H9 (cell line): ENCODE measurements around the gene THSD7B. TPM values are rescaled to one million over a fixed set of nuclear protein-coding genes. Genes with fewer than 3 reads are reported as not detected.

Source experiments
- DNase-seq: peaks from one replicate; pipeline ENCODE4 v3.0.0-alpha.2; 2017
- H2AFZ ChIP-seq: one replicate; pipeline ENCODE4 v1.6.1; 2013; ENCODE audit warnings: mild to moderate bottlenecking, low read length, control low read depth, moderate library complexity
- H2AK5ac ChIP-seq: 2 replicates; pipeline ENCODE4 v1.6.1; 2013; ENCODE audit warnings: low read length, control low read depth, mixed read lengths; ENCODE audit not compliant: insufficient read length
- H2BK120ac ChIP-seq: one replicate; pipeline ENCODE4 v1.6.1; 2013; ENCODE audit warnings: low read depth, mild to moderate bottlenecking, low read length, control low read depth, inconsistent platforms; ENCODE audit not compliant: poor library complexity, severe bottlenecking
- H2BK12ac ChIP-seq: 2 replicates; pipeline ENCODE4 v1.6.1; 2013; ENCODE audit warnings: low read length, control low read depth, mixed read lengths, low read depth; ENCODE audit not compliant: insufficient read length
- H2BK15ac ChIP-seq: 2 replicates; pipeline ENCODE4 v1.6.1; 2013; ENCODE audit warnings: low read depth, low read length, control low read depth
- H2BK20ac ChIP-seq: one replicate; pipeline ENCODE4 v1.6.1; 2013; ENCODE audit warnings: low read depth, mild to moderate bottlenecking, low read length, control low read depth, inconsistent platforms; ENCODE audit not compliant: poor library complexity, severe bottlenecking
- H2BK5ac ChIP-seq: 2 replicates; pipeline ENCODE4 v1.6.1; 2013; ENCODE audit warnings: low read length, control low read depth, mixed read lengths; ENCODE audit not compliant: insufficient read length
- H3K14ac ChIP-seq: 2 replicates; pipeline ENCODE4 v1.6.1; 2013; ENCODE audit warnings: low read length, control low read depth; ENCODE audit not compliant: insufficient read depth
- H3K18ac ChIP-seq: 2 replicates; pipeline ENCODE4 v1.6.1; 2013; ENCODE audit warnings: low read depth, mild to moderate bottlenecking, mixed read lengths, low read length, control low read depth; ENCODE audit not compliant: insufficient read length
- H3K23ac ChIP-seq: 2 replicates; pipeline ENCODE4 v1.6.1; 2013; ENCODE audit warnings: low read length, control low read depth, mixed read lengths, low read depth; ENCODE audit not compliant: insufficient read length
- H3K23me2 ChIP-seq: 2 replicates; pipeline ENCODE4 v1.6.1; 2013; ENCODE audit warnings: low read depth, mild to moderate bottlenecking, mixed read lengths, low read length, control low read depth; ENCODE audit not compliant: insufficient read length, poor library complexity, severe bottlenecking
- H3K27ac ChIP-seq: 2 replicates; pipeline ENCODE4 v1.5.1; 2013; ENCODE audit warnings: low read length, control low read depth, mixed read lengths, low read depth; ENCODE audit not compliant: insufficient read length
- H3K27me3 ChIP-seq: 2 replicates; pipeline ENCODE4 v1.6.1; 2013; ENCODE audit warnings: low read length, control low read depth, inconsistent platforms; ENCODE audit not compliant: insufficient read depth
- H3K4ac ChIP-seq: 2 replicates; pipeline ENCODE4 v1.6.1; 2013; ENCODE audit warnings: low read depth, mild to moderate bottlenecking, control low read depth, inconsistent platforms, low read length, moderate library complexity
- H3K4me1 ChIP-seq: 2 replicates; pipeline ENCODE4 v1.6.1; 2013; ENCODE audit warnings: low read length, control low read depth, inconsistent platforms; ENCODE audit not compliant: insufficient read depth
- H3K4me2 ChIP-seq: 2 replicates; pipeline ENCODE4 v1.6.1; 2013; ENCODE audit warnings: low read length, control low read depth, mixed read lengths; ENCODE audit not compliant: insufficient read length, insufficient read depth
- H3K56ac ChIP-seq: 2 replicates; pipeline ENCODE4 v1.6.1; 2013; ENCODE audit warnings: low read depth, mild to moderate bottlenecking, mixed read lengths, low read length, control low read depth; ENCODE audit not compliant: insufficient read length
- H3K79me1 ChIP-seq: 2 replicates; pipeline ENCODE4 v1.6.1; 2013; ENCODE audit warnings: low read depth, mild to moderate bottlenecking, moderate library complexity, low read length, control low read depth, inconsistent platforms; ENCODE audit not compliant: insufficient read depth, poor library complexity, severe bottlenecking
- H3K79me2 ChIP-seq: 2 replicates; pipeline ENCODE4 v1.6.1; 2013; ENCODE audit warnings: low read length, control low read depth, inconsistent platforms; ENCODE audit not compliant: insufficient read depth
- H3K9ac ChIP-seq: 2 replicates; pipeline ENCODE4 v1.6.1; 2013; ENCODE audit warnings: low read length, control low read depth, mixed read lengths; ENCODE audit not compliant: insufficient read length; ENCODE audit errors: extremely low read depth
- H3K9me3 ChIP-seq: one replicate; pipeline ENCODE4 v1.6.1; 2013; ENCODE audit warnings: low read depth, low read length, inconsistent platforms; ENCODE audit not compliant: control insufficient read depth
- H3T11ph ChIP-seq: one replicate; pipeline ENCODE4 v1.6.1; 2013; ENCODE audit warnings: mild to moderate bottlenecking, low read length, control low read depth, inconsistent platforms
- H4K20me1 ChIP-seq: one replicate; pipeline ENCODE4 v1.6.1; 2013; ENCODE audit not compliant: control insufficient read depth, insufficient read length, insufficient read depth
- H4K5ac ChIP-seq: 2 replicates; pipeline ENCODE4 v1.6.1; 2013; ENCODE audit warnings: low read depth, mild to moderate bottlenecking, mixed read lengths, low read length, control low read depth; ENCODE audit not compliant: insufficient read length
- H4K8ac ChIP-seq: replicated peaks from 2 replicates; pipeline ENCODE4 v1.6.1; 2013; ENCODE audit warnings: low read length, control low read depth, mixed read lengths, low read depth; ENCODE audit not compliant: insufficient read length
- H4K91ac ChIP-seq: 2 replicates; pipeline ENCODE4 v1.6.1; 2013; ENCODE audit warnings: low read depth, mild to moderate bottlenecking, moderate library complexity, mixed read lengths, low read length, control low read depth; ENCODE audit not compliant: insufficient read length
- H3K27ac Mint-ChIP-seq, 3 experiments: 2 replicates in 2 of 3; 3 replicates in 1 of 3; pipeline ENCODE4 v1.8.0; 2020 to 2021; ENCODE audit warnings: mixed read lengths in 3 of 3, mild to moderate bottlenecking in 1 of 3, moderate library complexity in 1 of 3
- H3K27me3 Mint-ChIP-seq: 2 replicates; pipeline ENCODE4 v1.8.0; 2021; ENCODE audit warnings: low read depth, mild to moderate bottlenecking, moderate library complexity, mixed read lengths
- H3K36me3 Mint-ChIP-seq, 3 experiments: 2 replicates in 2 of 3; 3 replicates in 1 of 3; pipeline ENCODE4 v1.8.0; 2020 to 2021; ENCODE audit warnings: low read depth in 3 of 3, mixed read lengths in 3 of 3; ENCODE audit not compliant: insufficient read depth in 1 of 3
- H3K4me1 Mint-ChIP-seq, 2 experiments: 2 replicates each; pipeline ENCODE4 v1.8.0; 2020; ENCODE audit warnings: mixed read lengths in 2 of 2
- H3K4me3 Mint-ChIP-seq, 2 experiments: 2 replicates in 1 of 2; 3 replicates in 1 of 2; pipeline ENCODE4 v1.8.0; 2020 to 2021; ENCODE audit warnings: mild to moderate bottlenecking in 2 of 2, mixed read lengths in 2 of 2, moderate library complexity in 1 of 2
- H3K9me3 Mint-ChIP-seq, 2 experiments: 2 replicates in 1 of 2; 3 replicates in 1 of 2; pipeline ENCODE4 v1.8.0; 2020; ENCODE audit warnings: mild to moderate bottlenecking in 2 of 2, mixed read lengths in 2 of 2, moderate library complexity in 1 of 2
- WGBS: extraction: QIAGEN DNeasy Blood & Tissue Kit; methylation state at CpG from one replicate; pipeline ENCODE4 v1.1.7; 2013; ENCODE audit warnings: missing lambda C conversion rate, low lambda C conversion rate, mixed read lengths; ENCODE audit not compliant: insufficient read length; ENCODE audit errors: extremely low coverage; 5-methylcytosine and 5-hydroxymethylcytosine counted together
- total RNA-seq: library from RNA; stranded (reverse); gene quantifications from 2 replicates; pipeline ENCODE4 v1.2.1, GENCODE V29; 2021
- TF ChIP-seq, protein P1 (sequence below): fragments of 200-600 bp; sonication (generic); conservative IDR thresholded peaks from 3 replicates; pipeline ENCODE4 v1.8.0; 2021; ENCODE audit warnings: antibody characterized with exemption, mild to moderate bottlenecking

Gene THSD7B
- total RNA-seq, 1 experiment from 2014 or later: 0.85 TPM

DNA sequence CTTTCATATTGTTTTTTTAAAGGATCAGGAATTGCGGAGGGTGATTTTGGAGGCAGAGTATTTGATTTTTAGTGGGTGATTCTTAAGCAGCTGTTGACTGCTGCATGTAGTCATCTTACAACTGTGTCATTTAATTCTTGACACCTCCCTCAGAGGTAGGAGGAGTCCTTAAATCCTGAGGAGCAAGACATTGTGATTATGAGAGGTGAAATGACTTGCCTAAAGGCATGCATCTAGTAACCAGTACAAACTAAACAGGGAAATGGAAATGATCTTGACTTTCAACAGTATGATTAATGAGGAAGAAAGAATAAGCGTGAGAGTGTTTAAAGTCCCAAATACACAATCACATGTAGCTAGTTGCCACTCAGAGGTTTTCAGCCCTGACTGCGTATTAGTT, 440.7 kb downstream of the THSD7B start:
- no peak overlapping the region for H2BK120ac ChIP-seq
- H3K27ac ChIP-seq: no peak overlapping the region
- no peak overlapping the region for H3K14ac ChIP-seq
- H3K36me3 Mint-ChIP-seq: no peaks in the 10 kb centered on the region
- H4K8ac ChIP-seq: no peak overlapping the region
- H3K18ac ChIP-seq: no peak overlapping the region
- no peaks in the 10 kb centered on the region for H3K79me1 ChIP-seq
- no peak overlapping the region for H2AK5ac ChIP-seq
- no peak overlapping the region for H3K4me2 ChIP-seq
- no peak overlapping the region for H3K23ac ChIP-seq
- no peak overlapping the region for H2BK20ac ChIP-seq
- H3K79me2 ChIP-seq: no peaks in the 10 kb centered on the region
- H2BK5ac ChIP-seq: no peak overlapping the region
- no peak overlapping the region for H2BK15ac ChIP-seq
- H3K27me3 ChIP-seq: no peaks in the 10 kb centered on the region
- no peaks in the 10 kb centered on the region for H3K27me3 Mint-ChIP-seq
- no peak overlapping the region for H2AFZ ChIP-seq
- H3K9ac ChIP-seq: no peak overlapping the region
- H3K23me2 ChIP-seq: no peaks in the 10 kb centered on the region
- no peak overlapping the region for H2BK12ac ChIP-seq
- no peaks in the 10 kb centered on the region for H3K9me3 Mint-ChIP-seq
- no peak overlapping the region for H3K4ac ChIP-seq
- H4K91ac ChIP-seq: no peak overlapping the region
- H4K5ac ChIP-seq: no peak overlapping the region
- no peaks in the 10 kb centered on the region for H4K20me1 ChIP-seq
- no CpG with 5 or more reads among the region's 3 CpGs for WGBS
- peak overlapping the region in 1 of 3 experiments; percentile 8; a peak in 1 of 7 replicates for H3K27ac Mint-ChIP-seq
- TF ChIP-seq, protein P1, sequence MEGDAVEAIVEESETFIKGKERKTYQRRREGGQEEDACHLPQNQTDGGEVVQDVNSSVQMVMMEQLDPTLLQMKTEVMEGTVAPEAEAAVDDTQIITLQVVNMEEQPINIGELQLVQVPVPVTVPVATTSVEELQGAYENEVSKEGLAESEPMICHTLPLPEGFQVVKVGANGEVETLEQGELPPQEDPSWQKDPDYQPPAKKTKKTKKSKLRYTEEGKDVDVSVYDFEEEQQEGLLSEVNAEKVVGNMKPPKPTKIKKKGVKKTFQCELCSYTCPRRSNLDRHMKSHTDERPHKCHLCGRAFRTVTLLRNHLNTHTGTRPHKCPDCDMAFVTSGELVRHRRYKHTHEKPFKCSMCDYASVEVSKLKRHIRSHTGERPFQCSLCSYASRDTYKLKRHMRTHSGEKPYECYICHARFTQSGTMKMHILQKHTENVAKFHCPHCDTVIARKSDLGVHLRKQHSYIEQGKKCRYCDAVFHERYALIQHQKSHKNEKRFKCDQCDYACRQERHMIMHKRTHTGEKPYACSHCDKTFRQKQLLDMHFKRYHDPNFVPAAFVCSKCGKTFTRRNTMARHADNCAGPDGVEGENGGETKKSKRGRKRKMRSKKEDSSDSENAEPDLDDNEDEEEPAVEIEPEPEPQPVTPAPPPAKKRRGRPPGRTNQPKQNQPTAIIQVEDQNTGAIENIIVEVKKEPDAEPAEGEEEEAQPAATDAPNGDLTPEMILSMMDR: no peak
- no peaks in the 10 kb centered on the region for H3K9me3 ChIP-seq
- H3T11ph ChIP-seq: no peak overlapping the region
- no peak for DNase-seq
- no peak overlapping the region for H3K4me3 Mint-ChIP-seq
- H3K4me1 Mint-ChIP-seq: peaks cover 41 to 51% of the 10 kb centered on the region in 2 experiments
- peaks cover 10% of the 10 kb centered on the region for H3K4me1 ChIP-seq
- H3K56ac ChIP-seq: no peak overlapping the region
